ENCODE data around the gene RYR1.
"Not testable (repeated sequence)": the region's sequence is repeated elsewhere in the genome, so short reads cannot be mapped to it uniquely, and the experiment has no call there.

The RYR1 gene

GRCh38 chr19:38411041-38411712, 22.3 kb upstream of the RYR1 start:
- no peak for DNase-seq
- no peaks in the 10 kb centered on the region for H3K9me3 ChIP-seq (replicated peaks; ENCODE audit: insufficient read depth, low read length)
- H3K9ac ChIP-seq (ENCODE audit: low read length), result no peak overlapping the region
- peaks cover 44% of the 10 kb centered on the region for H3K27me3 ChIP-seq (replicated peaks; ENCODE audit: insufficient read depth, low read length)
- H3K4me2 ChIP-seq (ENCODE audit: low read depth, low read length), result no peak overlapping the region
- H3K4me1 ChIP-seq (ENCODE audit: low read length), result no peaks in the 10 kb centered on the region
- no peaks in the 10 kb centered on the region for H3K9me2 ChIP-seq (replicated peaks; ENCODE audit: insufficient read depth, low read length)
- no peaks in the 10 kb centered on the region for H3F3A ChIP-seq (ENCODE audit: insufficient read depth, low read length)
- no peak overlapping the region for H2AFZ ChIP-seq (ENCODE audit: low read length)
- H4K20me1 ChIP-seq (ENCODE audit: insufficient read depth, low read length), result no peaks in the 10 kb centered on the region
- no peaks in the 10 kb centered on the region for H3K79me2 ChIP-seq (ENCODE audit: low read length)
- H3K27ac ChIP-seq (ENCODE audit: low read length), result no peak overlapping the region
- TF ChIP-seq EZH2phosphoT487 (IDR thresholded peaks at IDR 0.05; ENCODE audit: low read length), result no peak
- TF ChIP-seq, protein P1, sequence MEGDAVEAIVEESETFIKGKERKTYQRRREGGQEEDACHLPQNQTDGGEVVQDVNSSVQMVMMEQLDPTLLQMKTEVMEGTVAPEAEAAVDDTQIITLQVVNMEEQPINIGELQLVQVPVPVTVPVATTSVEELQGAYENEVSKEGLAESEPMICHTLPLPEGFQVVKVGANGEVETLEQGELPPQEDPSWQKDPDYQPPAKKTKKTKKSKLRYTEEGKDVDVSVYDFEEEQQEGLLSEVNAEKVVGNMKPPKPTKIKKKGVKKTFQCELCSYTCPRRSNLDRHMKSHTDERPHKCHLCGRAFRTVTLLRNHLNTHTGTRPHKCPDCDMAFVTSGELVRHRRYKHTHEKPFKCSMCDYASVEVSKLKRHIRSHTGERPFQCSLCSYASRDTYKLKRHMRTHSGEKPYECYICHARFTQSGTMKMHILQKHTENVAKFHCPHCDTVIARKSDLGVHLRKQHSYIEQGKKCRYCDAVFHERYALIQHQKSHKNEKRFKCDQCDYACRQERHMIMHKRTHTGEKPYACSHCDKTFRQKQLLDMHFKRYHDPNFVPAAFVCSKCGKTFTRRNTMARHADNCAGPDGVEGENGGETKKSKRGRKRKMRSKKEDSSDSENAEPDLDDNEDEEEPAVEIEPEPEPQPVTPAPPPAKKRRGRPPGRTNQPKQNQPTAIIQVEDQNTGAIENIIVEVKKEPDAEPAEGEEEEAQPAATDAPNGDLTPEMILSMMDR (IDR thresholded peaks at IDR 0.05; ENCODE audit: low read length), result no peak
- no peak for TF ChIP-seq EZH2 (optimal IDR thresholded peaks at IDR 0.05; ENCODE audit: low read depth, low read length)
- no peaks in the 10 kb centered on the region for H3K36me3 ChIP-seq (replicated peaks; ENCODE audit: insufficient read depth, low read length)
- H3K4me3 ChIP-seq (ENCODE audit: low read length), result no peak overlapping the region

DNA sequence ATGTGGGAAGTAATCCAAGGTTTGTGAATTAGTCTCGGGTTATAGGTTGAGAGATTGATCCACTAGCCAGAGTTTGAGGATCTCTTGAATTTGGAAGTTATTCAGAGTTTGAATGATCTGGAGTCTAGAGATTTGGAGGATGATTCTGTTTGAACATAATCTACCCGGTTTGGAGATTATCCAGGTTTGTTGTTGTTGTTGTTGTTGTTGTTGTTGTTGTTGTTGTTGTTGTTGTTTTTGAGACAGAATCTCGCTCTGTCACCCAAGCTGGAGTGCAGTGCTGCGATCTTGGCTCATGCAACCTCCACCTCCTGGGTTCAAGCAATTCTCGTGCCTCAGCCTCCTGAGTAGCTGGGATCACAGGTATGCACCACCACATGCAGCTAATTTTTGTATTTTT, 21.6 kb upstream of the RYR1 start:
- H3K9me2 ChIP-seq (replicated peaks; ENCODE audit: insufficient read depth, low read length); DNase-seq; H3K9me3 ChIP-seq (replicated peaks; ENCODE audit: insufficient read depth, low read length); H3F3A ChIP-seq (ENCODE audit: insufficient read depth, low read length); H2AFZ ChIP-seq (ENCODE audit: low read length); H3K4me1 ChIP-seq (ENCODE audit: low read length); H3K27ac ChIP-seq (ENCODE audit: low read length); H4K20me1 ChIP-seq (ENCODE audit: insufficient read depth, low read length); H3K9ac ChIP-seq (ENCODE audit: low read length); H3K4me2 ChIP-seq (ENCODE audit: low read depth, low read length); H3K36me3 ChIP-seq (replicated peaks; ENCODE audit: insufficient read depth, low read length); H3K79me2 ChIP-seq (ENCODE audit: low read length); H3K4me3 ChIP-seq (ENCODE audit: low read length): not testable (repeated sequence)
- H3K27me3 ChIP-seq (replicated peaks; ENCODE audit: insufficient read depth, low read length), result peaks cover 44% of the 10 kb centered on the region

GRCh38 chr19:38412491-38412890, 21.0 kb upstream of the RYR1 start:
- Histone ChIP-seq H3K27me3 (replicated peaks; ENCODE audit: insufficient read depth, low read length) (peaks cover 44% of the 10 kb centered on the region), H3K4me1 (ENCODE audit: low read length) (no peaks in the 10 kb centered on the region), H3K4me3 (ENCODE audit: low read length) (no peak overlapping the region), H3K27ac (ENCODE audit: low read length) (no peak overlapping the region), H2AFZ (ENCODE audit: low read length) (no peak overlapping the region), H3K9me2 (replicated peaks; ENCODE audit: insufficient read depth, low read length) (no peaks in the 10 kb centered on the region), H3F3A (ENCODE audit: insufficient read depth, low read length) (no peaks in the 10 kb centered on the region), H3K4me2 (ENCODE audit: low read depth, low read length) (no peak overlapping the region), H3K9me3 (replicated peaks; ENCODE audit: insufficient read depth, low read length) (no peaks in the 10 kb centered on the region), H3K36me3 (replicated peaks; ENCODE audit: insufficient read depth, low read length) (no peaks in the 10 kb centered on the region), H3K79me2 (ENCODE audit: low read length) (no peaks in the 10 kb centered on the region), H4K20me1 (ENCODE audit: insufficient read depth, low read length) (no peaks in the 10 kb centered on the region), H3K9ac (ENCODE audit: low read length) (no peak overlapping the region)
- TF ChIP-seq EZH2 (optimal IDR thresholded peaks at IDR 0.05; ENCODE audit: low read depth, low read length), result no peak
- TF ChIP-seq, protein P1 (IDR thresholded peaks at IDR 0.05; ENCODE audit: low read length), result no peak
- TF ChIP-seq EZH2phosphoT487 (IDR thresholded peaks at IDR 0.05; ENCODE audit: low read length), result no peak
- no peak for DNase-seq

DNA sequence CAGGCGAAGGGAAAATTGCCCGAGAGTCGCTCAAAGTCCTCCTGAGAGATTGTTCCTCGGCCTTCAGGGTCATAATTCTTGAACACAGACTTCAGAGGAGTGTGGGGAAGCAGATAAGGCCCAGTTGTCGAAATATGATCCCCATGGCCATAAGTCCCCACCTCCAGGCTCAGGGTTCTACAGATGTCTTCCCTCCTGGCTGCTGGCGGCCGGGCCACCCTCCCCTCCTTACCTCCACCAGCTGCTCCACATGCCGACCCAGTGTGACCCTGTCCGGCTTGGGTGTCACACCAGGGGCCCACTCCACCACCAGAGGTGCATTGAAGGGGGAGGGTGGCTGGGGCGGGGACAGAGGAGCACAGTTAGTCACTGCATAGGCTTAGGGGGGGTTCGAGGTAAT, 20.5 kb upstream of the RYR1 start:
- Histone ChIP-seq H3K79me2 (ENCODE audit: low read length) (no peaks in the 10 kb centered on the region), H4K20me1 (ENCODE audit: insufficient read depth, low read length) (no peaks in the 10 kb centered on the region), H3K9me2 (replicated peaks; ENCODE audit: insufficient read depth, low read length) (no peaks in the 10 kb centered on the region), H3K4me1 (ENCODE audit: low read length) (no peaks in the 10 kb centered on the region), H3K27ac (ENCODE audit: low read length) (no peak overlapping the region), H3K27me3 (replicated peaks; ENCODE audit: insufficient read depth, low read length) (peaks cover 47% of the 10 kb centered on the region), H3K4me2 (ENCODE audit: low read depth, low read length) (no peak overlapping the region), H3K36me3 (replicated peaks; ENCODE audit: insufficient read depth, low read length) (no peaks in the 10 kb centered on the region), H3K9me3 (replicated peaks; ENCODE audit: insufficient read depth, low read length) (no peaks in the 10 kb centered on the region), H3K4me3 (ENCODE audit: low read length) (no peak overlapping the region), H3K9ac (ENCODE audit: low read length) (no peak overlapping the region), H3F3A (ENCODE audit: insufficient read depth, low read length) (no peaks in the 10 kb centered on the region), H2AFZ (ENCODE audit: low read length) (no peak overlapping the region)
- DNase-seq, result no peak
- TF ChIP-seq EZH2 (optimal IDR thresholded peaks at IDR 0.05; ENCODE audit: low read depth, low read length) (no peak), EZH2phosphoT487 (IDR thresholded peaks at IDR 0.05; ENCODE audit: low read length) (no peak)
- TF ChIP-seq, protein P1 (IDR thresholded peaks at IDR 0.05; ENCODE audit: low read length), result no peak

Measured in MM.1S (cell line).